GM18498 (cell line): ENCODE results near the gene NRXN3.

Experiments
- ATAC-seq: cut with Tn5 transposase; IDR thresholded peaks from one replicate; pipeline ENCODE4 v1.9.1; 2021; ENCODE audit warnings: mild to moderate bottlenecking, moderate library complexity; ENCODE audit not compliant: unreplicated experiment

The NRXN3 gene

GRCh38 chr14:79695307-79695706 lies 1525.1 kb downstream of the NRXN3 start:
- no peak for ATAC-seq

GRCh38 chr14:79698298-79698711 lies 1528.1 kb downstream of the NRXN3 start:
- no peak for ATAC-seq

- no peak for ATAC-seq
Measured at GRCh38 chr14:79699206-79699605, 1529.0 kb downstream of the NRXN3 start.

- no peak for ATAC-seq
Measured at GRCh38 chr14:79701371-79701770, 1531.2 kb downstream of the NRXN3 start.

- no peak for ATAC-seq
Measured at GRCh38 chr14:79702197-79702596, 1532.0 kb downstream of the NRXN3 start.

- ATAC-seq, result no peak
Measured at GRCh38 chr14:79703209-79703608, 1533.0 kb downstream of the NRXN3 start.

- ATAC-seq, result no peak
Measured at GRCh38 chr14:79704041-79704807, 1534.1 kb downstream of the NRXN3 start.

GRCh38 chr14:79705126-79705894 lies 1535.1 kb downstream of the NRXN3 start:
- no peak for ATAC-seq

GRCh38 chr14:79706382-79706781 lies 1536.2 kb downstream of the NRXN3 start:
- no peak for ATAC-seq

- ATAC-seq, result no peak
Measured at GRCh38 chr14:79708426-79709388, 1538.5 kb downstream of the NRXN3 start.

GRCh38 chr14:79709573-79709972 lies 1539.4 kb downstream of the NRXN3 start:
- no peak for ATAC-seq

- no peak for ATAC-seq
Measured at GRCh38 chr14:79712302-79712950, 1542.3 kb downstream of the NRXN3 start.

GRCh38 chr14:79721399-79722084 lies 1551.4 kb downstream of the NRXN3 start:
- no peak for ATAC-seq

GRCh38 chr14:79724934-79725717 lies 1555.0 kb downstream of the NRXN3 start:
- ATAC-seq, result no peak

GRCh38 chr14:79727900-79728299 lies 1557.7 kb downstream of the NRXN3 start:
- no peak for ATAC-seq

GRCh38 chr14:79728331-79728730 lies 1558.2 kb downstream of the NRXN3 start:
- no peak for ATAC-seq

- no peak for ATAC-seq
Measured at GRCh38 chr14:79729731-79730130, 1559.6 kb downstream of the NRXN3 start.

GRCh38 chr14:79730196-79730595 lies 1560.0 kb downstream of the NRXN3 start:
- ATAC-seq, result no peak

GRCh38 chr14:79730953-79731352 lies 1560.8 kb downstream of the NRXN3 start:
- no peak for ATAC-seq
